MG63 (cell line): ENCODE data around the gene NOXO1. TPM values are rescaled to one million over a fixed set of nuclear protein-coding genes. Genes with fewer than 3 reads are reported as not detected.

Source experiments
- total RNA-seq: library from RNA; depleted of rRNA; stranded (reverse); fragments of >200 nt; shearing (Covaris generic); gene quantifications from 2 replicates; pipeline ENCODE4 v1.2.3, GENCODE V29; 2014; ENCODE audit warnings: low replicate concordance; rRNA removed

Gene NOXO1
- total RNA-seq, 1 experiment from 2014 or later: not detected

Other genes with a start within 250 kb of the NOXO1 start
- 0.46 TPM in 1 of 2 replicates, not detected in the other for gene NME3, start 209.9 kb downstream of the NOXO1 start, total RNA-seq
- 3.3 and 6.6 TPM in 2 replicates for gene EME2, start 208.7 kb downstream of the NOXO1 start, total RNA-seq
- gene MRPS34, start 208.3 kb downstream of the NOXO1 start, total RNA-seq: 225 and 308 TPM in 2 replicates
- gene SPSB3, start 198.9 kb downstream of the NOXO1 start, total RNA-seq: 34.3 and 40.3 TPM in 2 replicates
- 156 and 163 TPM in 2 replicates for gene NUBP2, start 198.5 kb downstream of the NOXO1 start, total RNA-seq
- gene IGFALS, start 187.8 kb downstream of the NOXO1 start, total RNA-seq: not detected in 2 replicates
- gene HAGH, start 154.6 kb downstream of the NOXO1 start, total RNA-seq: 120 and 186 TPM in 2 replicates
- gene FAHD1, start 154.3 kb downstream of the NOXO1 start, total RNA-seq: 33.4 and 35.4 TPM in 2 replicates
- gene MEIOB, start 109.3 kb downstream of the NOXO1 start, total RNA-seq: 21.6 and 71.1 TPM in 2 replicates
- gene HS3ST6, start 63.1 kb downstream of the NOXO1 start, total RNA-seq: not detected in 2 replicates
- 99.5 and 116 TPM in 2 replicates for gene MSRB1, start 38.3 kb downstream of the NOXO1 start, total RNA-seq
- gene RPL3L, start 26.8 kb downstream of the NOXO1 start, total RNA-seq: not detected in 2 replicates
- gene NDUFB10, start 21.9 kb downstream of the NOXO1 start, total RNA-seq: 406 and 819 TPM in 2 replicates
- 8,634 and 16,603 TPM in 2 replicates for gene RPS2, start 16.6 kb downstream of the NOXO1 start, total RNA-seq
- not detected in 2 replicates for gene RNF151, start 14.6 kb downstream of the NOXO1 start, total RNA-seq
- gene TBL3, start 9.4 kb downstream of the NOXO1 start, total RNA-seq: 75.4 and 134 TPM in 2 replicates
- gene GFER, start 2.7 kb upstream of the NOXO1 start, total RNA-seq: 39.9 and 64.5 TPM in 2 replicates
- 0.07 TPM in 1 of 2 replicates, not detected in the other for gene SYNGR3, start 8.5 kb upstream of the NOXO1 start, total RNA-seq
- 75.0 and 86.5 TPM in 2 replicates for gene ZNF598, start 28.4 kb upstream of the NOXO1 start, total RNA-seq
- gene NPW, start 38.3 kb upstream of the NOXO1 start, total RNA-seq: not detected in 2 replicates
- 15.9 and 19.0 TPM in 2 replicates for gene NHERF2, start 45.4 kb upstream of the NOXO1 start, total RNA-seq
- 57.1 and 74.7 TPM in 2 replicates for gene NTHL1, start 66.4 kb upstream of the NOXO1 start, total RNA-seq
- gene TSC2, start 66.5 kb upstream of the NOXO1 start, total RNA-seq: 24.1 and 64.4 TPM in 2 replicates
- 60.2 and 106 TPM in 2 replicates for gene PKD1, start 154.4 kb upstream of the NOXO1 start, total RNA-seq
- not detected in 2 replicates for gene RAB26, start 167.2 kb upstream of the NOXO1 start, total RNA-seq
- gene TRAF7, start 174.3 kb upstream of the NOXO1 start, total RNA-seq: 68.0 and 111 TPM in 2 replicates
- 0.02 and 1.0 TPM in 2 replicates for gene CASKIN1, start 215.1 kb upstream of the NOXO1 start, total RNA-seq
- gene MLST8, start 224.0 kb upstream of the NOXO1 start, total RNA-seq: 29.0 and 42.6 TPM in 2 replicates
- gene BRICD5, start 229.4 kb upstream of the NOXO1 start, total RNA-seq: 0.39 and 1.3 TPM in 2 replicates
- gene PGP, start 233.4 kb upstream of the NOXO1 start, total RNA-seq: 31.7 and 43.8 TPM in 2 replicates
- 43.2 and 56.5 TPM in 2 replicates for gene E4F1, start 242.1 kb upstream of the NOXO1 start, total RNA-seq